A549 (cell line): ENCODE measurements around the gene AEBP2.

ENCODE experiments used
- BCL3 ChIP-seq: fragments of >200 bp; sonication (Bioruptor Twin); formaldehyde crosslinking; IDR thresholded peaks from 3 replicates; pipeline ENCODE4 v1.6.1; 2016
- CHD2 ChIP-seq: fragments of 150-350 bp; IDR thresholded peaks from 2 replicates; pipeline ENCODE4 v1.6.1; 2014; ENCODE audit warnings: low read length; ENCODE audit not compliant: partially characterized antibody
- CTCF ChIP-seq: fragments of >200 bp; sonication (Bioruptor Twin); formaldehyde crosslinking; IDR thresholded peaks from 3 replicates; pipeline ENCODE4 v1.5.1; 2016
- EP300 ChIP-seq, 2 experiments: fragments of >200 bp; sonication (Bioruptor Twin); formaldehyde crosslinking; IDR thresholded peaks; 2 replicates in 1 of 2; 3 replicates in 1 of 2; pipeline ENCODE4 v1.6.1; 2016 to 2017
- FOSL2 ChIP-seq, 2 experiments: fragments of 450-650 bp in 1 of 2; fragments of >200 bp in 1 of 2; sonication (Bioruptor Twin) in 1 of 2; formaldehyde crosslinking; IDR thresholded peaks; 2 replicates each; pipeline versions ENCODE4 v1.5.0 to v1.6.1; 2016 to 2020; ENCODE audit warnings: mild to moderate bottlenecking in 1 of 2, moderate library complexity in 1 of 2
- PHF8 ChIP-seq: fragments of 200-600 bp; sonication (generic); IDR thresholded peaks from 2 replicates; pipeline ENCODE4 v1.6.1; 2016; ENCODE audit warnings: low read depth, mild to moderate bottlenecking, antibody characterized with exemption, moderate library complexity, borderline replicate concordance
- POLR2A ChIP-seq: IDR thresholded peaks from 2 replicates; pipeline ENCODE4 v1.6.1; 2012; ENCODE audit warnings: mild to moderate bottlenecking, low read length

- TF ChIP-seq EP300 (IDR thresholded peaks at IDR 0.05) (no peak), CTCF (no peak), POLR2A (no peak), CHD2 (no peak), BCL3 (no peak), PHF8 (no peak), FOSL2 (IDR thresholded peaks at IDR 0.05) (no peak), FOSL2 (CRISPR knock-in tag; IDR thresholded peaks at IDR 0.05) (no peak)
Measured at GRCh38 chr12:19496219-19496878, 57.1 kb downstream of the AEBP2 start.
